ENCODE measurements around the gene HOXA7. TPM values are rescaled to one million over a fixed set of nuclear protein-coding genes. Genes with fewer than 3 reads are reported as not detected.

The HOXA7 gene
- total RNA-seq, 2 experiments from 2014 or later: not detected

GRCh38 chr7:27148031-27148755 lies 8.3 kb downstream of the HOXA7 start:
- no peak overlapping the region for H3K27ac Mint-ChIP-seq
- peaks cover 24% of the 10 kb centered on the region for H3K4me1 Mint-ChIP-seq
- ChIA-PET POLR2A (no interaction called here), CTCF (interaction anchor here (1.0 to 2.1 kb wide), 4 partner anchors 13 to 50 kb away, joined by 3 to 10 read pairs (median 3); no protein-coding TSS in a partner anchor)
- H3K36me3 Mint-ChIP-seq (ENCODE audit: low read depth): no peaks in the 10 kb centered on the region
- H3K4me3 Mint-ChIP-seq: no peak overlapping the region
- H3K27me3 Mint-ChIP-seq: peaks cover 65% of the 10 kb centered on the region
- no peaks in the 10 kb centered on the region for H3K9me3 Mint-ChIP-seq
- DNase-seq: no peak

- POLR2A ChIA-PET: no interaction called here
- H3K4me3 Mint-ChIP-seq: no peak within 1 kb of the TSS
- no peaks in the 10 kb centered on the region for H3K9me3 Mint-ChIP-seq
- CTCF ChIA-PET: interaction anchor here (1.0 to 1.1 kb wide), 3 partner anchors 47 to 49 kb away, joined by 3 read pairs; no protein-coding TSS in a partner anchor
- H3K36me3 Mint-ChIP-seq (ENCODE audit: low read depth): no peaks in the 10 kb centered on the region
- H3K27ac Mint-ChIP-seq: peak within 1 kb of the TSS; percentile 22
- H3K27me3 Mint-ChIP-seq: peaks cover 62% of the 10 kb centered on the region
- DNase-seq: no peak
- peaks cover 24% of the 10 kb centered on the region for H3K4me1 Mint-ChIP-seq
Observed at GRCh38 chr7:27147199-27148030, 9.1 kb downstream of the HOXA7 start, which contains the start of gene HOXA6. HOXA6 (minus strand) TSS chr7:27147774; CDS start chr7:27147749, 25 bp downstream.

GRCh38 chr7:27146491-27147198 lies 9.8 kb downstream of the HOXA7 start:
- no peak overlapping the region for H3K4me3 Mint-ChIP-seq
- H3K27ac Mint-ChIP-seq: no peak overlapping the region
- ChIA-PET POLR2A (no interaction called here), CTCF (interaction anchor here (0.6 to 2.1 kb wide), 3 partner anchors 15 to 235 kb away, joined by 3 to 5 read pairs (median 3); no protein-coding TSS in a partner anchor)
- no peaks in the 10 kb centered on the region for H3K36me3 Mint-ChIP-seq (ENCODE audit: low read depth)
- no peaks in the 10 kb centered on the region for H3K9me3 Mint-ChIP-seq
- H3K4me1 Mint-ChIP-seq: peaks cover 19% of the 10 kb centered on the region
- no peak for DNase-seq
- H3K27me3 Mint-ChIP-seq: peaks cover 55% of the 10 kb centered on the region

GRCh38 chr7:27145914-27146412 lies 10.5 kb downstream of the HOXA7 start:
- Mint-ChIP-seq H3K9me3 (no peaks in the 10 kb centered on the region), H3K4me1 (peaks cover 12% of the 10 kb centered on the region), H3K27ac (no peak overlapping the region), H3K4me3 (no peak overlapping the region), H3K27me3 (peaks cover 51% of the 10 kb centered on the region), H3K36me3 (ENCODE audit: low read depth) (no peaks in the 10 kb centered on the region)
- CTCF ChIA-PET: interaction anchor here (0.6 to 2.1 kb wide), 5 partner anchors 14 to 235 kb away, joined by 3 to 5 read pairs (median 3); no protein-coding TSS in a partner anchor
- no peak for DNase-seq
- POLR2A ChIA-PET: no interaction called here

- no peak overlapping the region for H3K27ac Mint-ChIP-seq
- ChIA-PET CTCF (interaction anchor here (1.0 to 2.1 kb wide), 3 partner anchors 14 to 42 kb away, joined by 3 to 5 read pairs (median 3); no protein-coding TSS in a partner anchor), POLR2A (no interaction called here)
- H3K9me3 Mint-ChIP-seq: no peaks in the 10 kb centered on the region
- H3K4me1 Mint-ChIP-seq: peaks cover 7% of the 10 kb centered on the region
- H3K27me3 Mint-ChIP-seq: peaks cover 45% of the 10 kb centered on the region
- H3K4me3 Mint-ChIP-seq: no peak overlapping the region
- no peaks in the 10 kb centered on the region for H3K36me3 Mint-ChIP-seq (ENCODE audit: low read depth)
- no peak for DNase-seq
Observed at GRCh38 chr7:27145165-27145913, 11.1 kb downstream of the HOXA7 start.

GRCh38 chr7:27144781-27145164 lies 11.7 kb downstream of the HOXA7 start:
- Mint-ChIP-seq H3K4me3 (no peak overlapping the region), H3K9me3 (no peaks in the 10 kb centered on the region), H3K27ac (no peak overlapping the region), H3K27me3 (peaks cover 40% of the 10 kb centered on the region), H3K36me3 (ENCODE audit: low read depth) (no peaks in the 10 kb centered on the region), H3K4me1 (peaks cover 6% of the 10 kb centered on the region)
- CTCF ChIA-PET: interaction anchor here (1.3 to 2.1 kb wide), 2 partner anchors 13 to 16 kb away, joined by 3 to 5 read pairs; no protein-coding TSS in a partner anchor
- POLR2A ChIA-PET: no interaction called here
- DNase-seq: no peak

GRCh38 chr7:27143950-27144780 lies 12.3 kb downstream of the HOXA7 start:
- CTCF ChIA-PET: interaction anchor here (2.1 kb wide), 1 partner anchor 13 kb away, joined by 5 read pairs; no protein-coding TSS in a partner anchor
- POLR2A ChIA-PET: no interaction called here
- H3K9me3 Mint-ChIP-seq: no peaks in the 10 kb centered on the region
- H3K27ac Mint-ChIP-seq: no peak overlapping the region
- peaks cover 35% of the 10 kb centered on the region for H3K27me3 Mint-ChIP-seq
- DNase-seq: no peak
- no peak overlapping the region for H3K4me3 Mint-ChIP-seq
- no peaks in the 10 kb centered on the region for H3K36me3 Mint-ChIP-seq (ENCODE audit: low read depth)
- peaks cover 6% of the 10 kb centered on the region for H3K4me1 Mint-ChIP-seq

GRCh38 chr7:27143023-27143949 lies 13.2 kb downstream of the HOXA7 start, which contains the start of gene HOXA5:
HOXA5 (minus strand) TSS chr7:27143681; CDS start chr7:27143607, 74 bp downstream.
- ChIA-PET POLR2A (no interaction called here), CTCF (no interaction called here)
- Mint-ChIP-seq H3K36me3 (ENCODE audit: low read depth) (no peaks in the 10 kb centered on the region), H3K9me3 (no peaks in the 10 kb centered on the region), H3K4me3 (no peak within 1 kb of the TSS), H3K4me1 (peaks cover 3% of the 10 kb centered on the region), H3K27ac (peak within 1 kb of the TSS; percentile 54), H3K27me3 (peaks cover 33% of the 10 kb centered on the region)
- DNase-seq: no peak

GRCh38 chr7:27142580-27143022 lies 13.9 kb downstream of the HOXA7 start:
- POLR2A ChIA-PET: no interaction called here
- CTCF ChIA-PET: no interaction called here
- Mint-ChIP-seq H3K4me3 (no peak overlapping the region), H3K4me1 (no peaks in the 10 kb centered on the region), H3K27me3 (peaks cover 32% of the 10 kb centered on the region), H3K9me3 (no peaks in the 10 kb centered on the region), H3K27ac (peak overlapping the region; percentile 54), H3K36me3 (ENCODE audit: low read depth) (no peaks in the 10 kb centered on the region)
- DNase-seq: no peak

- Mint-ChIP-seq H3K4me1 (no peaks in the 10 kb centered on the region), H3K4me3 (no peak overlapping the region), H3K36me3 (ENCODE audit: low read depth) (no peaks in the 10 kb centered on the region), H3K9me3 (no peaks in the 10 kb centered on the region), H3K27ac (no peak overlapping the region), H3K27me3 (peaks cover 32% of the 10 kb centered on the region)
- CTCF ChIA-PET: no interaction called here
- POLR2A ChIA-PET: no interaction called here
- no peak for DNase-seq
Observed at GRCh38 chr7:27141923-27142579, 14.4 kb downstream of the HOXA7 start.

Measured in activated CD4-positive, alpha-beta T cell treated with anti-CD3 and anti-CD28 coated beads, Interleukin-2, amount 10 ng/mL, durations not matched to agents 7 days and 5 days (primary cell).